Measurements from ENCODE around the gene ARRDC2. TPM values are rescaled to one million over a fixed set of nuclear protein-coding genes. Genes with fewer than 3 reads are reported as not detected.
"Not testable (repeated sequence)": the region's sequence is repeated elsewhere in the genome, so short reads cannot be mapped to it uniquely, and the experiment has no call there.

The ARRDC2 gene
- total RNA-seq, 5 donors from 2014 or later (not counting 1 experiment from before 2014, with no cell fraction given): 163 to 195 (median 188) TPM

GRCh38 chr19:18029617-18030338, 21.8 kb downstream of the ARRDC2 start:
- 91% methylated on average over 7 of the region's 8 CpGs for WGBS (ENCODE audit: insufficient coverage)
- ATAC-seq (replicated peaks in 1 of 4) (peak in 1 of 4 experiments; percentile 26), DNase-seq (no peak)
- H3K4me1 ChIP-seq (ENCODE audit: control insufficient read depth in 1 of 2, extremely low read depth in 1 of 2, insufficient read depth in 2 of 2, low read length in 2 of 2): peaks cover 2 to 18% of the 10 kb centered on the region in 2 experiments
- Mint-ChIP-seq H3K27ac (peak overlapping the region in 1 of 2 donors; percentile 11), H3K9me3 (no peaks in the 10 kb centered on the region), H3K4me1 (peaks cover 21 to 33% (median 24%) of the 10 kb centered on the region in 3 donors), H3K4me3 (no peak overlapping the region), H3K27me3 (no peaks in the 10 kb centered on the region), H3K36me3 (no peaks in the 10 kb centered on the region)
- CTCF ChIA-PET: interaction anchor here in 1 of 2 donors (0.7 kb wide), 1 partner anchor 17 kb away, joined by 5 read pairs; no protein-coding TSS in a partner anchor
- POLR2A ChIA-PET: no interaction called here
- no peak overlapping the region for H3K27ac ChIP-seq (ENCODE audit: low read length)
- H3K36me3 ChIP-seq (ENCODE audit: control insufficient read depth in 2 of 2, extremely low read depth in 1 of 2, insufficient read depth in 1 of 2, low read length in 1 of 2): no peaks in the 10 kb centered on the region
- no peaks in the 10 kb centered on the region for H3K9me3 ChIP-seq
- H3K4me3 ChIP-seq (ENCODE audit: control insufficient read depth in 1 of 2, extremely low read depth in 1 of 2, low read length in 1 of 2): no peak overlapping the region
- H3K27me3 ChIP-seq (replicated peaks in 1 of 2; ENCODE audit: control insufficient read depth in 2 of 2, extremely low read depth in 1 of 2, insufficient read depth in 2 of 2, low read length in 1 of 2): no peaks in the 10 kb centered on the region

- H3K4me3 Mint-ChIP-seq; H3K27me3 Mint-ChIP-seq; CTCF ChIA-PET; H3K36me3 ChIP-seq (ENCODE audit: control insufficient read depth in 2 of 2, extremely low read depth in 1 of 2, insufficient read depth in 1 of 2, low read length in 1 of 2); POLR2A ChIA-PET; DNase-seq; H3K27me3 ChIP-seq (replicated peaks in 1 of 2; ENCODE audit: control insufficient read depth in 2 of 2, extremely low read depth in 1 of 2, insufficient read depth in 2 of 2, low read length in 1 of 2); H3K9me3 ChIP-seq; H3K27ac ChIP-seq (ENCODE audit: low read length); H3K9me3 Mint-ChIP-seq; H3K4me3 ChIP-seq (ENCODE audit: control insufficient read depth in 1 of 2, extremely low read depth in 1 of 2, low read length in 1 of 2); H3K36me3 Mint-ChIP-seq: not testable (repeated sequence)
- peaks cover 14 to 28% (median 17%) of the 10 kb centered on the region in 3 donors for H3K4me1 Mint-ChIP-seq
- H3K27ac Mint-ChIP-seq: peak overlapping the region; percentile 67 to 78
- peaks cover 5 to 17% of the 10 kb centered on the region in 2 experiments for H3K4me1 ChIP-seq (ENCODE audit: control insufficient read depth in 1 of 2, extremely low read depth in 1 of 2, insufficient read depth in 2 of 2, low read length in 2 of 2)
- peak in 1 of 4 experiments; percentile 50 for ATAC-seq (replicated peaks in 1 of 4)
- WGBS (ENCODE audit: insufficient coverage): 69% methylated on average over 5 of the region's 5 CpGs
Observed at GRCh38 chr19:18031401-18031800, 23.4 kb downstream of the ARRDC2 start.

DNA sequence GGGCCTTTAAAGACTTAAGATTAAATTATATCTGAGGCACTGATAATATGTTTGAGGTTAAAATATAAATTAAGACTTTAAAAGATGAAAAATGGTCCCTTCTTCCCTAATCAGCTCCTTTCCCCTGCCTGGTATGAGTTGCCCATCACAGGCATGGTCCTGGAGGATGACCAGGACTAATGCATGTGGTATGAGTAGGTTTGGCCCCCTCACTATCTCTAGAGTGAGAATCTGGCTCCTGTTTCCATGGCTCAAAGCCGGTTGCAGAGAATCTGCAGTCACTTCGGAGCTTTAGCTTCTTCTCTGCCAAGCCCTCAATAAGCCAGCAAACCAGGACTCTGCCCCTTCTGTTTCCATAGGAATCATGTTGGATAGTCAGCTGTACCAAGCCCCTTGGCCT, 24.1 kb downstream of the ARRDC2 start:
- peaks cover 14 to 25% (median 17%) of the 10 kb centered on the region in 3 donors for H3K4me1 Mint-ChIP-seq
- POLR2A ChIA-PET; H3K27ac ChIP-seq (ENCODE audit: low read length); H3K36me3 ChIP-seq (ENCODE audit: control insufficient read depth in 2 of 2, extremely low read depth in 1 of 2, insufficient read depth in 1 of 2, low read length in 1 of 2); CTCF ChIA-PET; H3K27me3 Mint-ChIP-seq; H3K27ac Mint-ChIP-seq; H3K9me3 Mint-ChIP-seq; H3K4me3 ChIP-seq (ENCODE audit: control insufficient read depth in 1 of 2, extremely low read depth in 1 of 2, low read length in 1 of 2); H3K9me3 ChIP-seq; H3K4me3 Mint-ChIP-seq; ATAC-seq (replicated peaks in 1 of 4); DNase-seq; H3K27me3 ChIP-seq (replicated peaks in 1 of 2; ENCODE audit: control insufficient read depth in 2 of 2, extremely low read depth in 1 of 2, insufficient read depth in 2 of 2, low read length in 1 of 2); H3K36me3 Mint-ChIP-seq: not testable (repeated sequence)
- peaks cover 5 to 17% of the 10 kb centered on the region in 2 experiments for H3K4me1 ChIP-seq (ENCODE audit: control insufficient read depth in 1 of 2, extremely low read depth in 1 of 2, insufficient read depth in 2 of 2, low read length in 2 of 2)
- WGBS (ENCODE audit: insufficient coverage): 100% methylated on average over 1 of the region's 2 CpGs

- peaks cover 0 to under 1% of the 10 kb centered on the region in 2 experiments for H3K27me3 ChIP-seq (replicated peaks in 1 of 2; ENCODE audit: control insufficient read depth in 2 of 2, extremely low read depth in 1 of 2, insufficient read depth in 2 of 2, low read length in 1 of 2)
- peaks cover 17 to 30% of the 10 kb centered on the region in 2 experiments for H3K4me1 ChIP-seq (ENCODE audit: control insufficient read depth in 1 of 2, extremely low read depth in 1 of 2, insufficient read depth in 2 of 2, low read length in 2 of 2)
- no peak overlapping the region for H3K4me3 ChIP-seq (ENCODE audit: control insufficient read depth in 1 of 2, extremely low read depth in 1 of 2, low read length in 1 of 2)
- Mint-ChIP-seq H3K4me3 (no peak overlapping the region), H3K9me3 (no peaks in the 10 kb centered on the region), H3K4me1 (peaks cover 29 to 47% (median 34%) of the 10 kb centered on the region in 3 donors), H3K36me3 (no peaks in the 10 kb centered on the region), H3K27me3 (no peaks in the 10 kb centered on the region), H3K27ac (no peak overlapping the region)
- H3K9me3 ChIP-seq: no peaks in the 10 kb centered on the region
- no peak overlapping the region for H3K27ac ChIP-seq (ENCODE audit: low read length)
- H3K36me3 ChIP-seq (ENCODE audit: control insufficient read depth in 2 of 2, extremely low read depth in 1 of 2, insufficient read depth in 1 of 2, low read length in 1 of 2): no peaks in the 10 kb centered on the region
- no CpG with 5 or more reads among the region's 2 CpGs for WGBS (ENCODE audit: insufficient coverage)
- ChIA-PET CTCF (no interaction called here), POLR2A (no interaction called here)
- DNase-seq (no peak), ATAC-seq (replicated peaks in 1 of 4) (no peak)
Observed at GRCh38 chr19:18041054-18041453, 33.1 kb downstream of the ARRDC2 start.

- ChIA-PET CTCF (no interaction called here), POLR2A (no interaction called here)
- H3K27ac ChIP-seq (ENCODE audit: low read length): peak overlapping the region; percentile 84
- Mint-ChIP-seq H3K9me3 (no peaks in the 10 kb centered on the region), H3K4me3 (peak overlapping the region; percentile 35 to 75 (median 60)), H3K36me3 (no peaks in the 10 kb centered on the region), H3K27ac (peak overlapping the region; percentile 89 to 95), H3K4me1 (peaks cover 37 to 56% (median 39%) of the 10 kb centered on the region in 3 donors), H3K27me3 (no peaks in the 10 kb centered on the region)
- H3K27me3 ChIP-seq (replicated peaks in 1 of 2; ENCODE audit: control insufficient read depth in 2 of 2, extremely low read depth in 1 of 2, insufficient read depth in 2 of 2, low read length in 1 of 2): peaks cover 0 to 3% of the 10 kb centered on the region in 2 experiments
- H3K36me3 ChIP-seq (ENCODE audit: control insufficient read depth in 2 of 2, extremely low read depth in 1 of 2, insufficient read depth in 1 of 2, low read length in 1 of 2): no peaks in the 10 kb centered on the region
- no peak overlapping the region for H3K4me3 ChIP-seq (ENCODE audit: control insufficient read depth in 1 of 2, extremely low read depth in 1 of 2, low read length in 1 of 2)
- H3K4me1 ChIP-seq (ENCODE audit: control insufficient read depth in 1 of 2, extremely low read depth in 1 of 2, insufficient read depth in 2 of 2, low read length in 2 of 2): peaks cover 17 to 37% of the 10 kb centered on the region in 2 experiments
- no CpG with 5 or more reads among the region's 3 CpGs for WGBS (ENCODE audit: insufficient coverage)
- DNase-seq: no peak
- H3K9me3 ChIP-seq: no peaks in the 10 kb centered on the region
- ATAC-seq (replicated peaks in 1 of 4): no peak
Observed at GRCh38 chr19:18043676-18044075, 35.7 kb downstream of the ARRDC2 start.

- Histone ChIP-seq H3K4me3 (ENCODE audit: control insufficient read depth in 1 of 2, extremely low read depth in 1 of 2, low read length in 1 of 2) (peak overlapping the region; percentile 50 to 66), H3K4me1 (ENCODE audit: control insufficient read depth in 1 of 2, extremely low read depth in 1 of 2, insufficient read depth in 2 of 2, low read length in 2 of 2) (peaks cover 17 to 37% of the 10 kb centered on the region in 2 experiments), H3K27ac (ENCODE audit: low read length) (peak overlapping the region; percentile 84), H3K27me3 (replicated peaks in 1 of 2; ENCODE audit: control insufficient read depth in 2 of 2, extremely low read depth in 1 of 2, insufficient read depth in 2 of 2, low read length in 1 of 2) (peaks cover 0 to 3% of the 10 kb centered on the region in 2 experiments), H3K36me3 (ENCODE audit: control insufficient read depth in 2 of 2, extremely low read depth in 1 of 2, insufficient read depth in 1 of 2, low read length in 1 of 2) (no peaks in the 10 kb centered on the region), H3K9me3 (no peaks in the 10 kb centered on the region)
- Mint-ChIP-seq H3K27me3 (no peaks in the 10 kb centered on the region), H3K27ac (peak overlapping the region; percentile 89 to 95), H3K9me3 (no peaks in the 10 kb centered on the region), H3K4me3 (peak overlapping the region; percentile 60 to 75 (median 74)), H3K36me3 (no peaks in the 10 kb centered on the region), H3K4me1 (peaks cover 41 to 61% (median 41%) of the 10 kb centered on the region in 3 donors)
- ATAC-seq (replicated peaks in 1 of 4): peak; percentile 97 to 99 (median 98)
- ChIA-PET CTCF (interaction anchor here (0.6 to 1.2 kb wide), 10 partner anchors 11 to 1584 kb away, joined by 3 to 8 read pairs (median 4); partner anchors contain the start of genes IL12RB1 (in 1 of the 2), RPL18A (in 1 of the 2) and SSBP4 (in 1 of the 2)), POLR2A (interaction anchor here in 1 of 2 donors (0.6 to 0.7 kb wide), 4 partner anchors 24 to 235 kb away, joined by 3 to 10 read pairs (median 6); partner anchors contain the start of gene ARRDC2)
- DNase-seq: peak; percentile 61 to 93 (median 80)
- 0% methylated on average over 9 of the region's 12 CpGs for WGBS (ENCODE audit: insufficient coverage)
Observed at GRCh38 chr19:18044825-18045304, 36.9 kb downstream of the ARRDC2 start.

All from T-cell (primary cell).